Gastroesophageal sphincter (tissue), 4 donors: ENCODE data around the gene RLN3. TPM values are rescaled to one million over a fixed set of nuclear protein-coding genes. Genes with fewer than 3 reads are reported as not detected.

ENCODE experiments used
- ATAC-seq: fragments of 150-250 bp; one replicate; pipeline ENCODE4 v1.9.1; 2016; ENCODE audit warnings: mild to moderate bottlenecking, moderate library complexity
- H3K27ac ChIP-seq, 4 donors: fragments of 200-600 bp; sonication (generic) in 3 of 4; 1 replicate in 3 of 4; 2 replicates in 1 of 4; pipeline ENCODE4 v1.5.1; 2016 to 2019
- H3K27me3 ChIP-seq: fragments of 200-600 bp; sonication (generic); one replicate; pipeline ENCODE4 v1.5.1; 2019
- H3K36me3 ChIP-seq, 2 donors: fragments of 200-600 bp; sonication (generic); one replicate each; pipeline ENCODE4 v1.5.1; 2019; ENCODE audit warnings: control low read depth in 1 of 2
- H3K4me1 ChIP-seq, 3 donors: fragments of 200-600 bp; sonication (generic); 1 replicate in 2 of 3; 2 replicates in 1 of 3; pipeline ENCODE4 v1.5.1; 2016 to 2019; ENCODE audit warnings: control low read depth in 2 of 3
- H3K4me3 ChIP-seq, 2 donors: fragments of 200-600 bp; sonication (generic); one replicate each; pipeline ENCODE4 v1.5.1; 2019; ENCODE audit warnings: mild to moderate bottlenecking in 1 of 2, moderate library complexity in 1 of 2
- H3K9me3 ChIP-seq, 3 donors: fragments of 200-600 bp; sonication (generic); one replicate each; pipeline ENCODE4 v1.5.1; 2017 to 2019; ENCODE audit warnings: control low read depth in 2 of 3
- EP300 ChIP-seq: sonication (generic); formaldehyde crosslinking; IDR thresholded peaks from one replicate; pipeline ENCODE4 v1.6.1; 2017; ENCODE audit warnings: antibody characterized with exemption, mild to moderate bottlenecking
- POLR2A ChIP-seq, 2 donors: fragments of 450-650 bp; IDR thresholded peaks; one replicate each; pipeline ENCODE4 v1.6.1; 2017; ENCODE audit warnings: antibody characterized with exemption in 2 of 2, mild to moderate bottlenecking in 2 of 2, moderate library complexity in 1 of 2
- POLR2AphosphoS5 ChIP-seq: sonication (generic); formaldehyde crosslinking; IDR thresholded peaks from one replicate; pipeline ENCODE4 v1.6.1; 2017; ENCODE audit warnings: antibody characterized with exemption
- WGBS, 2 donors: methylation state at CpG; one replicate each; pipeline ENCODE4 v1.1.5; 2018; ENCODE audit warnings: low coverage in 1 of 2; 5-methylcytosine and 5-hydroxymethylcytosine counted together
- total RNA-seq, 4 donors: library from RNA; depleted of rRNA; stranded (reverse); fragments of >200 nt; gene quantifications; one replicate each; pipeline ENCODE4 v1.1.0, GENCODE V29; 2016
- TF ChIP-seq, protein P1 (sequence below), 4 experiments: fragments of 200-600 bp in 2 of 4; fragments of 450-650 bp in 2 of 4; sonication (generic) in 1 of 4; IDR thresholded peaks; one replicate each; pipeline ENCODE4 v1.5.1; 2017 to 2019; ENCODE audit warnings: antibody characterized with exemption in 4 of 4, mild to moderate bottlenecking in 2 of 4, moderate library complexity in 2 of 4

The RLN3 gene
- total RNA-seq, 4 donors from 2014 or later, result not detected

DNA sequence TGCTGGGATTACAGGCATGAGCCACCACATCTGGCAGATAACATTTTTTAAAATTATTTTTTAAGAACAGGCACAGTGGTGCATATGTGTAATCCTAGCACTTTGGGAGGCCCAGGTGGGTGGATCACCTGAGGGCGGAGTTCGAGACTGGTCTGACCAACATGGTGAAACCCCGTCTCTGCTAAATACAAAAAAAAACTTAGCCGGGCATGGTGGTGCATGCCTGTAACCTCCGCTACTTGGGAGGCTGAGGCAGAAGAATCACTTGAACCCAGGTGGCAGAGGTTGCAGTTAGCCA lies 34.6 kb downstream of the RLN3 start:
- TF ChIP-seq POLR2AphosphoS5 (no peak), EP300 (no peak), POLR2A (IDR thresholded peaks at IDR 0.05) (no peak)
- TF ChIP-seq, protein P1, sequence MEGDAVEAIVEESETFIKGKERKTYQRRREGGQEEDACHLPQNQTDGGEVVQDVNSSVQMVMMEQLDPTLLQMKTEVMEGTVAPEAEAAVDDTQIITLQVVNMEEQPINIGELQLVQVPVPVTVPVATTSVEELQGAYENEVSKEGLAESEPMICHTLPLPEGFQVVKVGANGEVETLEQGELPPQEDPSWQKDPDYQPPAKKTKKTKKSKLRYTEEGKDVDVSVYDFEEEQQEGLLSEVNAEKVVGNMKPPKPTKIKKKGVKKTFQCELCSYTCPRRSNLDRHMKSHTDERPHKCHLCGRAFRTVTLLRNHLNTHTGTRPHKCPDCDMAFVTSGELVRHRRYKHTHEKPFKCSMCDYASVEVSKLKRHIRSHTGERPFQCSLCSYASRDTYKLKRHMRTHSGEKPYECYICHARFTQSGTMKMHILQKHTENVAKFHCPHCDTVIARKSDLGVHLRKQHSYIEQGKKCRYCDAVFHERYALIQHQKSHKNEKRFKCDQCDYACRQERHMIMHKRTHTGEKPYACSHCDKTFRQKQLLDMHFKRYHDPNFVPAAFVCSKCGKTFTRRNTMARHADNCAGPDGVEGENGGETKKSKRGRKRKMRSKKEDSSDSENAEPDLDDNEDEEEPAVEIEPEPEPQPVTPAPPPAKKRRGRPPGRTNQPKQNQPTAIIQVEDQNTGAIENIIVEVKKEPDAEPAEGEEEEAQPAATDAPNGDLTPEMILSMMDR (IDR thresholded peaks at IDR 0.05), result no peak
- 90% methylated on average over 2 of the region's 5 CpGs; no CpG with 5 or more reads in 1 of the 2 donors for WGBS, 2 donors
- H3K27me3 ChIP-seq, result peaks cover 57% of the 10 kb centered on the region

DNA sequence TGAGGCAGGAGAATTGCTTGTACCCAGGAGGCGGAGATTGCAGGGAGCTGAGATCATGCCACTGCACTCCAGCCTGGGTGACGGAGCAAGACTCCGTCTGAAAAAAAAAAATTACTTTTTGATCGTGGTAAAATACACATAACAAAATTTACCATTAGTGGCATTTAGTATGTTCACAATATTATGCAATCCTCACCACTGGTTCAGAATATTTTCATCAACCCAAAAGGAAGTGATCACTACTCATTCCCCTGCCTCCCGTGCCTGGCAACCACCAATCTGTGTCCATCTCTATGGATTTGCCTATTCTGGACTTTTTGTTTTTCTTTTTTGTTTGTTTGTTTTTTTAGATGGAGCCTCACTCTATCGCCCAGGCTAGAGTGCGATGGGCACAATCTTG lies 35.2 kb downstream of the RLN3 start:
- Histone ChIP-seq H3K27ac (no peak overlapping the region), H3K4me3 (no peak overlapping the region), H3K27me3 (peaks cover 51% of the 10 kb centered on the region), H3K4me1 (peaks cover 0 to 15% (median 2%) of the 10 kb centered on the region in 3 donors), H3K9me3 (no peaks in the 10 kb centered on the region), H3K36me3 (no peaks in the 10 kb centered on the region)
- 56 to 79% methylated on average over 5 to 7 of the region's 7 CpGs for WGBS, 2 donors
- no peak for ATAC-seq
- TF ChIP-seq POLR2A (IDR thresholded peaks at IDR 0.05), result no peak
- TF ChIP-seq, protein P1 (IDR thresholded peaks at IDR 0.05), result no peak
- TF ChIP-seq EP300, result no peak
- TF ChIP-seq POLR2AphosphoS5, result no peak

More for the DNA sequence above, 34.6 kb downstream of the RLN3 start:
- H3K4me1 ChIP-seq, result peaks cover 0 to 21% (median 7%) of the 10 kb centered on the region in 3 donors
- no peak for ATAC-seq
- no peak overlapping the region for H3K27ac ChIP-seq
- no peaks in the 10 kb centered on the region for H3K36me3 ChIP-seq
- no peaks in the 10 kb centered on the region for H3K9me3 ChIP-seq
- no peak overlapping the region for H3K4me3 ChIP-seq

DNA sequence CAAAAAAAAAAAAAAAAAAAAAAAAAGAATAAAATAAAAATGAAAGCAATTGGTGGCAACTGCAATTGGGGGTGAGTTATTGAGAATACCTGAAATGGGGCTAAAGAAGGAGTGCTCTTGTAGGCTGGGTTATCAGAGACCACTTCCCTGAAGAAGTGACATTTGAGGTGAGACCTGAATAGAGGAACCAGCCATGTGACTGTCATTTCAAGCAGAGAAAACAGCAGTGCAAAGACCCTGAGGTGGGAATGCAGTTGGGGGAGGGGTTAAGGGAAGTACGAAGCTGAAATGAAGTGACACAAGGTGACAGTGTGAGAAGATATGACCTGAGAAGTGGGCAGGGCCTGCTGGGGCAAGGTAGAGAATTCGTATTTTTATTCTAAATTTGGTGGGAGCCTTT lies 38.2 kb downstream of the RLN3 start:
- H3K4me1 ChIP-seq, result no peaks in the 10 kb centered on the region
- no peak for ATAC-seq
- no peak for TF ChIP-seq POLR2AphosphoS5
- TF ChIP-seq, protein P1 (IDR thresholded peaks at IDR 0.05), result no peak
- TF ChIP-seq EP300, result no peak
- no peak for TF ChIP-seq POLR2A (IDR thresholded peaks at IDR 0.05)
- no peak overlapping the region for H3K27ac ChIP-seq
- no peaks in the 10 kb centered on the region for H3K9me3 ChIP-seq
- H3K4me3 ChIP-seq, result no peak overlapping the region
- no peaks in the 10 kb centered on the region for H3K36me3 ChIP-seq
- H3K27me3 ChIP-seq, result peaks cover 21% of the 10 kb centered on the region
- WGBS, 2 donors, result 51 to 60% methylated on average over 2 of the region's 2 CpGs

DNA sequence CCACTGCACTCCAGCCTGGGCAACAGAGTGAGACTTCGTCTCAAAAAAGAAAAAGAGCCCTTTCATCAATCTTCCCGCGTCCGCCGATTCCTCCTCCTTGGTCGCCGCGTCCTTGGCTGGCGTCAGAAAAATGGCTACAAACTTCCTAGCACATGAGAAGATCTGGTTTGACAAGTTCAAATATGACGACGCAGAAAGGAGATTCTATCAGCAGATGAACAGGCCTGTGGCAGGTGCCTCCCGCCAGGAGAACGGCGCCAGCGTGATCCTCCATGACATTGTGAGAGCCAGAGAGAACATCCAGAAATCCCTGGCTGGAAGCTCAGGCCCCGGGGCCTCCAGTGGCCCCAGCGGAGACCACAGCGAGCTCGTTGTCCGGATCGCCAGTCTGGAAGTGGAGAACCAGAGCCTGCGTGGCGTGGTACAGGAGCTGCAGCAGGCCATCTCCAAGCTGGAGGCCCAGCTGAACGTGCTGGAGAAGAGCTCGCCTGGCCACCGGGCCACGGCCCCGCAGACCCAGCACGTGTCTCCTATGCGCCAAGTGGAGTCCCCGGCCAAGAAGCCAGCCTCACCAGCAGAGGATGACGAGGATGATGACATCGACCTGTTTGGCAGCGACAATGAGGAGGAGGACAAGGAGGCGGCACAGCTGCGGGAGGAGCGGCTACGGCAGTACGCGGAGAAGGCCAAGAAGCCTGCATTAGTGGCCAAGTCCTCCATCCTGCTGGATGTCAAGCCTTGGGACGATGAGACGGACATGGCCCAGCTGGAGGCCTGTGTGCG lies 42.5 kb downstream of the RLN3 start:
- 98% methylated on average over 8 of the region's 43 CpGs; no CpG with 5 or more reads in 1 of the 2 donors for WGBS, 2 donors
- Histone ChIP-seq H3K4me3 (no peak overlapping the region), H3K36me3 (no peaks in the 10 kb centered on the region), H3K9me3 (no peaks in the 10 kb centered on the region), H3K4me1 (peaks cover 0 to 40% (median 16%) of the 10 kb centered on the region in 3 donors), H3K27ac (no peak overlapping the region), H3K27me3 (no peaks in the 10 kb centered on the region)
- no peak for TF ChIP-seq POLR2AphosphoS5
- TF ChIP-seq, protein P1 (IDR thresholded peaks at IDR 0.05), result no peak
- no peak for ATAC-seq
